Measurements from ENCODE around the gene CNOT8.
"Not testable (repeated sequence)": the region's sequence is repeated elsewhere in the genome, so short reads cannot be mapped to it uniquely, and the experiment has no call there.

Gene CNOT8

GRCh38 chr5:154831451-154831850 is 27.0 kb upstream of the CNOT8 start:
- Histone ChIP-seq H3K27ac (ENCODE audit: low read depth, low read length) (no peak overlapping the region), H3K4me1 (ENCODE audit: control insufficient read depth, low read length) (peaks cover 5% of the 10 kb centered on the region), H3K4me2 (ENCODE audit: low read length) (no peak overlapping the region), H3K27me3 (ENCODE audit: control insufficient read depth, low read length) (no peaks in the 10 kb centered on the region), H3K4me3 (ENCODE audit: low read length) (no peak overlapping the region), H4K20me1 (ENCODE audit: control insufficient read depth, insufficient read depth, low read depth, low read length) (no peaks in the 10 kb centered on the region), H3K36me3 (ENCODE audit: control insufficient read depth, low read length) (peaks cover 29% of the 10 kb centered on the region), H3F3A (ENCODE audit: control insufficient read depth, insufficient read depth) (no peaks in the 10 kb centered on the region), H3K9me3 (ENCODE audit: control insufficient read depth, insufficient read depth, low read length) (no peaks in the 10 kb centered on the region), H3K79me2 (ENCODE audit: control insufficient read depth, low read length) (no peaks in the 10 kb centered on the region), H3K9me2 (replicated peaks; ENCODE audit: control insufficient read depth, low read length) (no peaks in the 10 kb centered on the region)
- no peak for TF ChIP-seq CTCF (IDR thresholded peaks at IDR 0.05; ENCODE audit: low read depth, low read length, poor library complexity, severe bottlenecking)
- TF ChIP-seq EZH2phosphoT487 (IDR thresholded peaks at IDR 0.05; ENCODE audit: borderline replicate concordance, low read length), result no peak

- H3K36me3 ChIP-seq (ENCODE audit: control insufficient read depth, low read length), result peaks cover 29% of the 10 kb centered on the region
- not testable (repeated sequence) for H3K4me1 ChIP-seq (ENCODE audit: control insufficient read depth, low read length); H3K27ac ChIP-seq (ENCODE audit: low read depth, low read length)
Measured at GRCh38 chr5:154832804-154833203, 25.6 kb upstream of the CNOT8 start.

GRCh38 chr5:154834053-154834452 is 24.4 kb upstream of the CNOT8 start:
- Histone ChIP-seq H3K79me2 (ENCODE audit: control insufficient read depth, low read length) (no peaks in the 10 kb centered on the region), H3K27ac (ENCODE audit: low read depth, low read length) (no peak overlapping the region), H3K9me2 (replicated peaks; ENCODE audit: control insufficient read depth, low read length) (no peaks in the 10 kb centered on the region), H3K36me3 (ENCODE audit: control insufficient read depth, low read length) (peaks cover 28% of the 10 kb centered on the region), H3F3A (ENCODE audit: control insufficient read depth, insufficient read depth) (no peaks in the 10 kb centered on the region), H3K4me3 (ENCODE audit: low read length) (no peak overlapping the region), H3K27me3 (ENCODE audit: control insufficient read depth, low read length) (no peaks in the 10 kb centered on the region), H4K20me1 (ENCODE audit: control insufficient read depth, insufficient read depth, low read depth, low read length) (no peaks in the 10 kb centered on the region), H3K9me3 (ENCODE audit: control insufficient read depth, insufficient read depth, low read length) (no peaks in the 10 kb centered on the region), H3K4me1 (ENCODE audit: control insufficient read depth, low read length) (peaks cover 5% of the 10 kb centered on the region), H3K4me2 (ENCODE audit: low read length) (no peak overlapping the region)
- TF ChIP-seq CTCF (IDR thresholded peaks at IDR 0.05; ENCODE audit: low read depth, low read length, poor library complexity, severe bottlenecking) (no peak), EZH2phosphoT487 (IDR thresholded peaks at IDR 0.05; ENCODE audit: borderline replicate concordance, low read length) (no peak)

More at GRCh38 chr5:154832804-154833203, 25.6 kb upstream of the CNOT8 start:
- not testable (repeated sequence) for H3K27me3 ChIP-seq (ENCODE audit: control insufficient read depth, low read length); H3K9me2 ChIP-seq (replicated peaks; ENCODE audit: control insufficient read depth, low read length); H3K9me3 ChIP-seq (ENCODE audit: control insufficient read depth, insufficient read depth, low read length); H4K20me1 ChIP-seq (ENCODE audit: control insufficient read depth, insufficient read depth, low read depth, low read length); H3K4me3 ChIP-seq (ENCODE audit: low read length); H3F3A ChIP-seq (ENCODE audit: control insufficient read depth, insufficient read depth); H3K79me2 ChIP-seq (ENCODE audit: control insufficient read depth, low read length); H3K4me2 ChIP-seq (ENCODE audit: low read length)

GRCh38 chr5:154835701-154836052 is 22.8 kb upstream of the CNOT8 start:
- not testable (repeated sequence) for H3K79me2 ChIP-seq (ENCODE audit: control insufficient read depth, low read length); H3K9me2 ChIP-seq (replicated peaks; ENCODE audit: control insufficient read depth, low read length); H3K27me3 ChIP-seq (ENCODE audit: control insufficient read depth, low read length); H3K4me1 ChIP-seq (ENCODE audit: control insufficient read depth, low read length); H3K27ac ChIP-seq (ENCODE audit: low read depth, low read length); H3K4me3 ChIP-seq (ENCODE audit: low read length); H3K4me2 ChIP-seq (ENCODE audit: low read length); H4K20me1 ChIP-seq (ENCODE audit: control insufficient read depth, insufficient read depth, low read depth, low read length); H3K9me3 ChIP-seq (ENCODE audit: control insufficient read depth, insufficient read depth, low read length); H3F3A ChIP-seq (ENCODE audit: control insufficient read depth, insufficient read depth)
- H3K36me3 ChIP-seq (ENCODE audit: control insufficient read depth, low read length), result peaks cover 12% of the 10 kb centered on the region
